HepG2 (cell line): Measurements from ENCODE around the gene MCF2L. TPM values are rescaled to one million over a fixed set of nuclear protein-coding genes. Genes with fewer than 3 reads are reported as not detected.
A peak's percentile ranks its signal among the peaks of the same experiment; 100 is the strongest.

ENCODE experiments used
- ARID2 ChIP-seq: sonication (generic); formaldehyde crosslinking; IDR thresholded peaks from 2 replicates; pipeline ENCODE4 v1.8.1; 2022; ENCODE audit warnings: mild to moderate bottlenecking, missing genetic modification reagents, borderline replicate concordance
- ATAD3A ChIP-seq: sonication (generic); formaldehyde crosslinking; IDR thresholded peaks from 2 replicates; pipeline ENCODE4 v1.4.0; 2020; ENCODE audit warnings: missing genetic modification reagents
- CREB1 ChIP-seq, 2 experiments: fragments of 450-650 bp in 1 of 2; IDR thresholded peaks; 2 replicates each; pipeline ENCODE4 v1.6.1; 2016 to 2017; ENCODE audit warnings: control low read depth in 1 of 2, mild to moderate bottlenecking in 1 of 2, missing compliant biosample characterization in 1 of 2, missing genetic modification characterization in 1 of 2
- CREM ChIP-seq, 2 experiments: sonication (generic) in 1 of 2; formaldehyde crosslinking in 1 of 2; IDR thresholded peaks; 2 replicates each; pipeline versions ENCODE4 v1.4.0 to v1.6.1; 2016 to 2020; ENCODE audit warnings: antibody characterized with exemption in 1 of 2, mild to moderate bottlenecking in 1 of 2, missing genetic modification reagents in 1 of 2
- FOSL1 ChIP-seq: sonication (generic); formaldehyde crosslinking; IDR thresholded peaks from 2 replicates; pipeline ENCODE4 v1.9.0; 2021; ENCODE audit warnings: missing genetic modification reagents, borderline replicate concordance
- GFI1 ChIP-seq: sonication (generic); formaldehyde crosslinking; IDR thresholded peaks from 2 replicates; pipeline ENCODE4 v1.5.0; 2020; ENCODE audit warnings: missing genetic modification reagents, mild to moderate bottlenecking, borderline replicate concordance
- JDP2 ChIP-seq: sonication (generic); formaldehyde crosslinking; IDR thresholded peaks from 2 replicates; pipeline ENCODE4 v1.8.1; 2022; ENCODE audit warnings: missing genetic modification reagents, borderline replicate concordance
- POLR2G ChIP-seq: fragments of 200-400 bp; formaldehyde crosslinking; IDR thresholded peaks from 2 replicates; pipeline ENCODE4 v1.6.1; 2018; ENCODE audit warnings: mild to moderate bottlenecking, low read depth, low read length, moderate library complexity
- PPARG ChIP-seq: conservative IDR thresholded peaks from 2 replicates; pipeline ENCODE4 v1.6.1; 2016; ENCODE audit warnings: missing biosample characterization, missing genetic modification reagents
- SIN3B ChIP-seq: fragments of 150-350 bp; IDR thresholded peaks from 2 replicates; pipeline ENCODE4 v1.6.1; 2014; ENCODE audit warnings: low read length
- SKI ChIP-seq: fragments of 450-650 bp; IDR thresholded peaks from one replicate; pipeline ENCODE4 v1.6.1; 2018; ENCODE audit warnings: mild to moderate bottlenecking; ENCODE audit not compliant: partially characterized antibody
- SOX6 ChIP-seq, 2 experiments: fragments of 450-650 bp in 1 of 2; sonication (generic) in 1 of 2; formaldehyde crosslinking in 1 of 2; IDR thresholded peaks; 2 replicates each; pipeline versions ENCODE4 v1.4.0 to v1.6.1; 2017 to 2020; ENCODE audit warnings: antibody characterized with exemption in 1 of 2, mild to moderate bottlenecking in 1 of 2, missing genetic modification reagents in 1 of 2
- TAF1 ChIP-seq: sonication (generic); formaldehyde crosslinking; IDR thresholded peaks from 2 replicates; pipeline ENCODE4 v1.4.0; 2020; ENCODE audit warnings: missing genetic modification reagents
- ZBTB20 ChIP-seq: sonication (generic); formaldehyde crosslinking; IDR thresholded peaks from 2 replicates; pipeline ENCODE4 v1.8.1; 2023; ENCODE audit warnings: missing genetic modification reagents, low read depth, mild to moderate bottlenecking, borderline replicate concordance
- ZNF20 ChIP-seq: sonication (generic); formaldehyde crosslinking; IDR thresholded peaks from 2 replicates; pipeline ENCODE4 v1.4.0; 2020; ENCODE audit warnings: mild to moderate bottlenecking, moderate library complexity, missing genetic modification reagents
- ZNF296 ChIP-seq: sonication (generic); formaldehyde crosslinking; conservative IDR thresholded peaks from 2 replicates; pipeline ENCODE4 v1.5.0; 2020; ENCODE audit warnings: mild to moderate bottlenecking, missing genetic modification reagents
- ZNF430 ChIP-seq: sonication (generic); formaldehyde crosslinking; IDR thresholded peaks from 2 replicates; pipeline ENCODE4 v1.9.0; 2021; ENCODE audit warnings: mild to moderate bottlenecking, missing genetic modification reagents
- ZNF543 ChIP-seq: sonication (generic); formaldehyde crosslinking; IDR thresholded peaks from 2 replicates; pipeline ENCODE4 v1.4.0; 2020; ENCODE audit warnings: mild to moderate bottlenecking, missing genetic modification reagents
- ZNF672 ChIP-seq: sonication (generic); formaldehyde crosslinking; IDR thresholded peaks from 2 replicates; pipeline ENCODE4 v1.8.1; 2022; ENCODE audit warnings: missing genetic modification reagents
- ZNF749 ChIP-seq: sonication (generic); formaldehyde crosslinking; IDR thresholded peaks from 2 replicates; pipeline ENCODE4 v1.8.0; 2022; ENCODE audit warnings: mild to moderate bottlenecking, missing genetic modification reagents, moderate library complexity, borderline replicate concordance
- polyA plus RNA-seq, 8 experiments: library from polyadenylated mRNA; depleted of rRNA in 3 of 8; stranded (reverse) in 7 of 8; unstranded in 1 of 8; fragments of >200 nt; fragmentation: Illumina TruSeq in 4 of 8; extraction: Trizol in 4 of 8; gene quantifications; 2 replicates each; pipeline versions ENCODE4 v1.2.1 to v1.2.3, GENCODE V29; 2011 to 2016; ENCODE audit warnings: low read depth in 4 of 8, missing spikeins in 1 of 8, mixed read lengths in 1 of 8; ENCODE audit not compliant: insufficient read depth in 1 of 8
- total RNA-seq, 5 experiments: library from RNA; depleted of rRNA; stranded (reverse); fragments of >200 nt; fragmentation: Illumina TruSeq; extraction: Trizol; gene quantifications; 2 replicates each; pipeline ENCODE4 v1.2.3, GENCODE V29; 2016; ENCODE audit warnings: low read depth in 1 of 5
- TF ChIP-seq, protein P1 (sequence below): sonication (generic); formaldehyde crosslinking; IDR thresholded peaks from 2 replicates; pipeline ENCODE4 v1.9.0; 2021; ENCODE audit warnings: mild to moderate bottlenecking, missing genetic modification reagents

MCF2L gene
- total and polyA plus RNA-seq, 2 of the 13 experiments (the other 11 are each of a cell fraction or from before 2014, with no cell fraction given): 19.4 to 28.4 TPM

DNA sequence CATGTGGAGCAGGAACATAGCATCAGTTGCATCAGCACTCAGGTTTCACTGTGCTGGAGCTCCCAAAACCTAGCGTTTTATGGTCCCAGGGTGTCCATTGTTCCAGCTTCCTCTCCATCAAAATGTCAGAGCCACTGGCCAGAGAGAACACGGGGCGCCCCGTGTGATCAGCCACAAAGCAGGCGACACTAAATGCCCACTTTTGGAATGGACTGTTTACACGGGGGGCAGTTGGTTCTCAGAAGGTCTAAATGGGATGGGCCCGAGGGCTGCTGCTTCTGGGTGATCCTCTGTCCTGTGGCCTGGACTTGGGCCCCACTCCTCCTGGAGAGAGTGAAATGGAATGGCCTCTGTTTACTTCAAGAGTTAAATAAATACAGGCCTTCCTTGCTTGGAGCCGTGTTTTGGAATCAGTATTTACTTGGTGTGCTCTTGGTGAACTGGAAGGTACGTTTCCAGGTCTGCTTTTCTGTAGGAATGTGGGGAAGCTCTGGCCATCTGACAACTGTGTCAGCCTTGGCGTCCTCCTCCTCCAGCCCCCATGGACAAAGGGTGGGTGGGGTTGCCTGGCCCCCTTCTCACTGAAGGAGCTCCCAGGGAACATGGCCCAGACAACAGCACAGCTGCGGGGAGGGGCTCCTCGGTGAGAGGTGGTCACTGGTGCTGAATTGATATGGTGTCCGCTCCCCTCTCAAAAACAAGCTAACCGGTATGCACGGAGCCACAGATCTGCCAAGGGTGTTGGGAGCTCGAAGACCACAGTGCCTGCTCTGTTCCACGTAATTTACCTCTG, 16.1 kb upstream of the MCF2L start (continued):
- TF ChIP-seq POLR2G (peak; percentile 64), ZNF430 (CRISPR knock-in tag) (0 out of 2 replicates have a peak, but pooled peaks have one; percentile 33), SOX6 (IDR thresholded peaks at IDR 0.05) (no peak), SOX6 (CRISPR knock-in tag; IDR thresholded peaks at IDR 0.05) (peak; percentile 67; the same call in 1 of the 2 replicates), ATAD3A (CRISPR knock-in tag) (no peak), CREM (IDR thresholded peaks at IDR 0.05) (peak; percentile 66; the same call in 1 of the 2 replicates), CREM (CRISPR knock-in tag; IDR thresholded peaks at IDR 0.05) (no peak), PPARG (CRISPR knock-in tag) (peak; percentile 63; the same call in 1 of the 2 replicates), FOSL1 (CRISPR knock-in tag) (no peak), ZNF672 (CRISPR knock-in tag) (no peak), ZNF543 (CRISPR knock-in tag) (peak; percentile 74; the same call in 1 of the 2 replicates), GFI1 (CRISPR knock-in tag) (peak; percentile 46; the same call in 1 of the 2 replicates), TAF1 (CRISPR knock-in tag) (0 out of 2 replicates have a peak, but pooled peaks have one; percentile 33), ZNF20 (no peak), ZBTB20 (CRISPR knock-in tag) (peak; percentile 29; the same call in 1 of the 2 replicates), SIN3B (no peak), ZNF749 (no peak), ARID2 (CRISPR knock-in tag) (no peak), JDP2 (CRISPR knock-in tag) (no peak), CREB1 (IDR thresholded peaks at IDR 0.05) (no peak), CREB1 (CRISPR knock-in tag; IDR thresholded peaks at IDR 0.05) (no peak), ZNF296 (0 out of 2 replicates have a peak, but pooled peaks have one; percentile 7), SKI (peak; percentile 26)
- TF ChIP-seq, protein P1, sequence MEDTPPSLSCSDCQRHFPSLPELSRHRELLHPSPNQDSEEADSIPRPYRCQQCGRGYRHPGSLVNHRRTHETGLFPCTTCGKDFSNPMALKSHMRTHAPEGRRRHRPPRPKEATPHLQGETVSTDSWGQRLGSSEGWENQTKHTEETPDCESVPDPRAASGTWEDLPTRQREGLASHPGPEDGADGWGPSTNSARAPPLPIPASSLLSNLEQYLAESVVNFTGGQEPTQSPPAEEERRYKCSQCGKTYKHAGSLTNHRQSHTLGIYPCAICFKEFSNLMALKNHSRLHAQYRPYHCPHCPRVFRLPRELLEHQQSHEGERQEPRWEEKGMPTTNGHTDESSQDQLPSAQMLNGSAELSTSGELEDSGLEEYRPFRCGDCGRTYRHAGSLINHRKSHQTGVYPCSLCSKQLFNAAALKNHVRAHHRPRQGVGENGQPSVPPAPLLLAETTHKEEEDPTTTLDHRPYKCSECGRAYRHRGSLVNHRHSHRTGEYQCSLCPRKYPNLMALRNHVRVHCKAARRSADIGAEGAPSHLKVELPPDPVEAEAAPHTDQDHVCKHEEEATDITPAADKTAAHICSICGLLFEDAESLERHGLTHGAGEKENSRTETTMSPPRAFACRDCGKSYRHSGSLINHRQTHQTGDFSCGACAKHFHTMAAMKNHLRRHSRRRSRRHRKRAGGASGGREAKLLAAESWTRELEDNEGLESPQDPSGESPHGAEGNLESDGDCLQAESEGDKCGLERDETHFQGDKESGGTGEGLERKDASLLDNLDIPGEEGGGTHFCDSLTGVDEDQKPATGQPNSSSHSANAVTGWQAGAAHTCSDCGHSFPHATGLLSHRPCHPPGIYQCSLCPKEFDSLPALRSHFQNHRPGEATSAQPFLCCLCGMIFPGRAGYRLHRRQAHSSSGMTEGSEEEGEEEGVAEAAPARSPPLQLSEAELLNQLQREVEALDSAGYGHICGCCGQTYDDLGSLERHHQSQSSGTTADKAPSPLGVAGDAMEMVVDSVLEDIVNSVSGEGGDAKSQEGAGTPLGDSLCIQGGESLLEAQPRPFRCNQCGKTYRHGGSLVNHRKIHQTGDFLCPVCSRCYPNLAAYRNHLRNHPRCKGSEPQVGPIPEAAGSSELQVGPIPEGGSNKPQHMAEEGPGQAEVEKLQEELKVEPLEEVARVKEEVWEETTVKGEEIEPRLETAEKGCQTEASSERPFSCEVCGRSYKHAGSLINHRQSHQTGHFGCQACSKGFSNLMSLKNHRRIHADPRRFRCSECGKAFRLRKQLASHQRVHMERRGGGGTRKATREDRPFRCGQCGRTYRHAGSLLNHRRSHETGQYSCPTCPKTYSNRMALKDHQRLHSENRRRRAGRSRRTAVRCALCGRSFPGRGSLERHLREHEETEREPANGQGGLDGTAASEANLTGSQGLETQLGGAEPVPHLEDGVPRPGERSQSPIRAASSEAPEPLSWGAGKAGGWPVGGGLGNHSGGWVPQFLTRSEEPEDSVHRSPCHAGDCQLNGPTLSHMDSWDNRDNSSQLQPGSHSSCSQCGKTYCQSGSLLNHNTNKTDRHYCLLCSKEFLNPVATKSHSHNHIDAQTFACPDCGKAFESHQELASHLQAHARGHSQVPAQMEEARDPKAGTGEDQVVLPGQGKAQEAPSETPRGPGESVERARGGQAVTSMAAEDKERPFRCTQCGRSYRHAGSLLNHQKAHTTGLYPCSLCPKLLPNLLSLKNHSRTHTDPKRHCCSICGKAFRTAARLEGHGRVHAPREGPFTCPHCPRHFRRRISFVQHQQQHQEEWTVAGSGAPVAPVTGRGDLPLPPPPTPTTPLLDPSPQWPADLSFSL: no peak
